ENCODE results near the gene ADAMTS2. TPM values are rescaled to one million over a fixed set of nuclear protein-coding genes. Genes with fewer than 3 reads are reported as not detected.

Gene ADAMTS2
- total and polyA plus RNA-seq, 2 of the 8 experiments (the other 6 are each of a cell fraction or from before 2014, with no cell fraction given) = 6.6 to 7.3 TPM

- Histone ChIP-seq H2BK5ac (ENCODE audit: low read depth, low read length) (no peak overlapping the region), H3K4me2 (ENCODE audit: insufficient read depth in 1 of 2, low read depth in 2 of 2, low read length in 2 of 2) (no peak overlapping the region), H4K20me1 (replicated peaks in 1 of 2; ENCODE audit: control insufficient read depth in 1 of 2, insufficient read depth in 2 of 2, low read length in 2 of 2) (no peaks in the 10 kb centered on the region), H4K8ac (ENCODE audit: extremely low read depth, insufficient read depth, low read length) (no peak overlapping the region), H3K56ac (replicated peaks; ENCODE audit: insufficient read length, low read depth, low read length) (no peak overlapping the region), H3K23me2 (ENCODE audit: low read depth, low read length) (peaks cover 4% of the 10 kb centered on the region; the same call in 1 of the 2 replicates), H2AFZ (ENCODE audit: low read length) (no peak overlapping the region), H3K18ac (ENCODE audit: extremely low read depth, low read length) (no peak overlapping the region), H2BK120ac (replicated peaks; ENCODE audit: low read depth, low read length) (no peak overlapping the region), H3K27me3 (replicated peaks in 1 of 4; ENCODE audit: control insufficient read depth in 3 of 4, extremely low read depth in 1 of 4, insufficient read depth in 3 of 4, low read length in 3 of 4) (no peaks in the 10 kb centered on the region), H3K79me1 (ENCODE audit: low read depth, low read length) (no peaks in the 10 kb centered on the region), H3K9ac (replicated peaks in 1 of 4; ENCODE audit: extremely low read depth in 1 of 4, low read depth in 3 of 4, low read length in 3 of 4) (no peak overlapping the region), H3K79me2 (ENCODE audit: control insufficient read depth in 1 of 2, insufficient read depth in 2 of 2, low read length in 2 of 2) (no peaks in the 10 kb centered on the region), H4K5ac (ENCODE audit: insufficient read length, low read depth, low read length) (no peak overlapping the region), H3K14ac (ENCODE audit: insufficient read length) (no peak overlapping the region), H2BK20ac (ENCODE audit: low read length) (no peak overlapping the region), H3K36me3 (ENCODE audit: control insufficient read depth in 2 of 4, insufficient read depth in 4 of 4, low read length in 3 of 4) (no peaks in the 10 kb centered on the region), H3K9me3 (ENCODE audit: insufficient read depth in 2 of 2, low read depth in 1 of 2, low read length in 1 of 2) (no peaks in the 10 kb centered on the region), H3K4me1 (replicated peaks in 1 of 4; ENCODE audit: control insufficient read depth in 3 of 4, insufficient read depth in 4 of 4, low read length in 3 of 4) (no peaks in the 10 kb centered on the region), H2BK12ac (ENCODE audit: low read depth, low read length) (peak overlapping the region; percentile 39; the same call in 1 of the 2 replicates), H2BK15ac (ENCODE audit: low read length) (no peak overlapping the region), H4K91ac (replicated peaks; ENCODE audit: insufficient read length, low read length) (no peak overlapping the region), H3K4me3 (ENCODE audit: extremely low read depth in 1 of 4, insufficient read depth in 2 of 4, low read depth in 3 of 4, low read length in 4 of 4) (no peak overlapping the region), H3K27ac (ENCODE audit: low read depth, low read length) (no peak overlapping the region), H3K4ac (replicated peaks; ENCODE audit: insufficient read length, low read depth, low read length) (no peak overlapping the region), H2AK5ac (ENCODE audit: low read depth, low read length) (no peak overlapping the region), H3K23ac (ENCODE audit: insufficient read length) (no peak overlapping the region)
- POLR2A ChIA-PET (ENCODE audit: partially characterized antibody) = interaction anchor here (0.6 kb wide), 1 partner anchor 684 kb away, joined by 3 read pairs; no protein-coding TSS in a partner anchor
- no peak for DNase-seq (ENCODE audit: low read depth in 1 of 2, low spot score in 2 of 2)
- WGBS, 2 experiments (ENCODE audit: extremely low coverage in 1 of 2, insufficient coverage in 1 of 2, insufficient read length in 1 of 2, insufficient replicate concordance in 2 of 2, low coverage in 1 of 2, low lambda C conversion rate in 2 of 2, missing lambda C conversion rate in 1 of 2) = 94% methylated on average over 5 of the region's 5 CpGs; no CpG with 5 or more reads in 1 of the 2 experiments
- FAIRE-seq = no peak
- CTCF ChIA-PET (ENCODE audit: partially characterized antibody) = interaction anchor here (1.5 kb wide), 2 partner anchors 16 to 87 kb away, joined by 3 read pairs; no protein-coding TSS in a partner anchor
- TF ChIP-seq GABPA (IDR thresholded peaks at IDR 0.05; ENCODE audit: borderline replicate concordance, insufficient read depth, low read length) (no peak), CTCF (IDR thresholded peaks at IDR 0.05; ENCODE audit: control extremely low read depth in 1 of 3, insufficient read depth in 1 of 3, low read depth in 1 of 3, low read length in 3 of 3) (no peak), CBX8 (IDR thresholded peaks at IDR 0.05; ENCODE audit: borderline replicate concordance, low read depth, low read length) (no peak), ASH2L (IDR thresholded peaks at IDR 0.05; ENCODE audit: low read length) (no peak), EZH2 (IDR thresholded peaks at IDR 0.05; ENCODE audit: low read depth, low read length, severe bottlenecking) (no peak), NRF1 (IDR thresholded peaks at IDR 0.05; ENCODE audit: low read depth, low read length) (no peak), ZNF274 (IDR thresholded peaks at IDR 0.05; ENCODE audit: borderline replicate concordance, extremely low read depth, low read length) (no peak), TCF12 (IDR thresholded peaks at IDR 0.05; ENCODE audit: low read depth, low read length) (no peak), POU5F1 (IDR thresholded peaks at IDR 0.05; ENCODE audit: low read depth, low read length) (no peak), POLR2AphosphoS5 (IDR thresholded peaks at IDR 0.05; ENCODE audit: low read depth, low read length) (no peak), SP1 (IDR thresholded peaks at IDR 0.05; ENCODE audit: low read depth, low read length) (no peak), FOSL1 (IDR thresholded peaks at IDR 0.05; ENCODE audit: insufficient read depth, low read depth, low read length) (no peak)
Measured at GRCh38 chr5:179253730-179254129, 91.5 kb downstream of the ADAMTS2 start.
